IPS-18c (cell line): Measurements from ENCODE around the gene RBM45.
"Not testable (repeated sequence)": the region's sequence is repeated elsewhere in the genome, so short reads cannot be mapped to it uniquely, and the experiment has no call there.

ENCODE experiments used
- H3K4me3 ChIP-seq: 2 replicates; pipeline ENCODE4 v1.7.0; 2013; ENCODE audit warnings: low read depth, mild to moderate bottlenecking, low read length, moderate library complexity; ENCODE audit not compliant: insufficient read depth
- H3K9me3 ChIP-seq: one replicate; pipeline ENCODE4 v1.6.1; 2013; ENCODE audit warnings: mild to moderate bottlenecking, low read length, moderate library complexity; ENCODE audit not compliant: control insufficient read depth, insufficient read depth

RBM45 gene, protein sequence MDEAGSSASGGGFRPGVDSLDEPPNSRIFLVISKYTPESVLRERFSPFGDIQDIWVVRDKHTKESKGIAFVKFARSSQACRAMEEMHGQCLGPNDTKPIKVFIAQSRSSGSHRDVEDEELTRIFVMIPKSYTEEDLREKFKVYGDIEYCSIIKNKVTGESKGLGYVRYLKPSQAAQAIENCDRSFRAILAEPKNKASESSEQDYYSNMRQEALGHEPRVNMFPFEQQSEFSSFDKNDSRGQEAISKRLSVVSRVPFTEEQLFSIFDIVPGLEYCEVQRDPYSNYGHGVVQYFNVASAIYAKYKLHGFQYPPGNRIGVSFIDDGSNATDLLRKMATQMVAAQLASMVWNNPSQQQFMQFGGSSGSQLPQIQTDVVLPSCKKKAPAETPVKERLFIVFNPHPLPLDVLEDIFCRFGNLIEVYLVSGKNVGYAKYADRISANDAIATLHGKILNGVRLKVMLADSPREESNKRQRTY

DNA sequence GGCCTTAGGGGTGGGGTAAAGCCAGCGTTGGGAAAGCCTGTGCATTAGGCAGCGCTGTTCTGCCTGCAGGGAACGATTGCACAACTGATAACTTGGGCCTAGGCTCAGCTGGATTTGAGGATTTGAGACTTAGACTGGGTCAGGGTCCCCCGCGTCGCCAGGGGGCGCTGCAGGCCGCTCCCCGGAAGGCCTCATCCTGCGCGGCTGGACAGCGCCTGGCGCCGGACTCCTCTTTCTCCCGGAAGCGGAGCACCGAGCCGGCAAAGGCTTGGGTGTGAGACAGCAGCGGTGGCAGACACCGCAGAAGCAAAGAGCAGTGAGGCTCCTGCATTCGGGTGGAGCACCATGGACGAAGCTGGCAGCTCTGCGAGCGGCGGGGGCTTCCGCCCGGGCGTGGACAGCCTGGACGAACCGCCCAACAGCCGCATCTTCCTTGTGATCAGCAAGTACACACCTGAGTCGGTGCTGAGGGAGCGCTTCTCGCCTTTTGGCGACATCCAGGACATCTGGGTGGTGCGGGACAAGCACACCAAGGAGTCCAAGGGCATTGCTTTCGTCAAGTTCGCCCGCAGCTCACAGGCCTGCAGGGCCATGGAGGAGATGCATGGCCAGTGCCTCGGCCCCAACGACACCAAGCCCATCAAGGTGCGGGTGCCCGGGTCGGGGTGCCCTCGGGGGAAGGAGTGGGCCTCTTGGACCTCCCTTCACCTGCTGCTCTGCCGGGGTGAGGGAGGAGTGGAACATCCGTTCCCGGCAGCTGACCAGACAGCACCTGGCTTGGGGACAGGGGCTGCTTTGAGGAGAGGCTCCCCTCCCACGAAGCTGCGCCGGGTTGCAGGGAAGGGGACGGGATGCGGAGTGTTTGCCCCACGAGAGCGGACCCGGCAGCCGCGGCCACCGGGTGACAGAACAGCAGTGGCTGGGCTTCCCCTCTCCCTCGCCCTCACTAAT, at the start of gene RBM45:
TSS of gene RBM45 (plus strand) at position 236 of the 951 bp plus-strand sequence. CDS start at position 346, 110 bp downstream.
- Histone ChIP-seq H3K4me3 (peak within 1 kb of the TSS; percentile 94), H3K9me3 (no peaks in the 10 kb centered on the region)

DNA sequence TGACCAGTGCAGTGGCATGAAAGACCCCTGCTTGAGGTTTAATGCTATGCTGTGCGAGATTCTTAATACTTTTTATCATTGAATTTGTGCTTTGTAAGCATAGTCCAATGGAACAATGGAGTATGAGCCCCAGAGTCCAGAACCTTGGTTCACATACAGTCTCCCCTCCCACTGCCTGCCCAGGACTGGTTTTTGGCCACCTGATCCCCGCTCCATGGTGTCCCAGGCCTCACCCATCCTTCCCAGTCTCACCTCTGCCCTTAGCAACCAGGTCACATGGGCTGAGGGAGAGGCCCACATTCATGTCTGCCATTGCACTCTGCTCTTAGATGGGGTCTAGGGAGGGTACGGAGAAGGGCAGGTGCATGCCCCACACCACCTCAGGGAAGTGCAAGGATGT, 45.9 kb upstream of the RBM45 start:
- no peak overlapping the region for H3K4me3 ChIP-seq
- H3K9me3 ChIP-seq, result no peaks in the 10 kb centered on the region

DNA sequence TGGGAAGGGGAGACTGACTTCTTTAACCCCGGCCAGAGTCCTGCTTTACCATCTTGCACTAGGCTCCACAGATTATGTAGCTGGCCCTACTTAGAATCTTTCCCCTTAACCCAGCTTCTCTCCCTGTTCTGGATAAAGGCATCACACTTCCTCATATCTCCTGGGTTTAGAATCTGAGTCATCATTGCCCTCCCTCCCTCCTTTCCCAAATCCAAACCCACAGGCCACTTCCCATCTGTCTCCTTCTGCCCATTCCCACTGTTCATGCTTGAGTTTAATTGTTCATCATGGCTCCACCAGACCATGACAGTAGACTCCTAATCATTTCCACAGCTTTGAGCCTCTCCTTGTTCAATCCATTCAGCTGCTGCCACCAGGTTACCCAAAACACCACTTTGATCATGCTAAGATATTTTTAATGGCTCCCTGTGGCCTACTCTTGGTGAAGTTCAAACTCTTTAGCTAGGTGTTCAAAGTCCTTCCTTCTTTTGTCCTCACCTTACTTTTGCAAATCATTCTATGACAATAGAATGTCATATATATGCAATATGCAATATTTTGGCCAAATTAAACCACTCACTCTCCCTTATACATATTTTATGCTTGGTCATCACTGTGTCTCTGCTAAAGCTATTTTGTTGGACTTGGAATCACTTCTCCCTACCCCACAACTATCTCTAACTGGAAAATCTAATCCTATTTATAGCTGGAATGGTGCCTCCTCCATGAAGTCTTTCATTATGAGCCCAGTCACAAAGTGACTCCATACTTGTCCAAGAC, 45.2 kb upstream of the RBM45 start:
- H3K4me3 ChIP-seq, result no peak overlapping the region
- no peaks in the 10 kb centered on the region for H3K9me3 ChIP-seq

DNA sequence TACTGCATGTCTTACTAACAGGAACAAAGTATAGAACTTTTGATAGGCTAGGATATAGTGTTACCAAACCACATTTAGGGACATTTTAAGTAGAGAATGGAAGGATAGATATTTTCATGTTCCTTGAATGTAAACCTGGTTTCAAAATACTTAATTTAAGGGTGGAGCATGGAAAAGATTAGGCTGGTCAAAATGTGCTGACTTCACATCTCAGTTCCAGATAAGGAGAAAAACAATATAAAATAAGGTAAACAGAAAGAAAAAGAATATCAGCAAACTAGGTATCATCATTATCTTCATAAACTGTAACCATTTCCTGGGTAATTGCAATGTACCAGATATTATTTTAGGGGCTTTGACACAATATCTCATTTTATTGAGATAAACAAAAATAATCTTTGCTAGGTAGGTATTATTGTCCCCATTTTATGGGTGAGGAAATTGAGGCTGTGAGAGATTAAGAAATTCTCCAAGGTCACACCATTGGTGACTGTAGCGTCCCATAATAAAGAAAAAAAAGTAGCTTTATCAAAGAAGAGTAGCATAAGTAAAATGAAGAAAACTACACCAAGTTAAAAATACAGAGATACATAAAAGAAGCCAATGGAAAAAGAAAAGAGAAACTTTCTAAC, 43.3 kb upstream of the RBM45 start:
- Histone ChIP-seq H3K9me3 (no peaks in the 10 kb centered on the region), H3K4me3 (no peak overlapping the region)

DNA sequence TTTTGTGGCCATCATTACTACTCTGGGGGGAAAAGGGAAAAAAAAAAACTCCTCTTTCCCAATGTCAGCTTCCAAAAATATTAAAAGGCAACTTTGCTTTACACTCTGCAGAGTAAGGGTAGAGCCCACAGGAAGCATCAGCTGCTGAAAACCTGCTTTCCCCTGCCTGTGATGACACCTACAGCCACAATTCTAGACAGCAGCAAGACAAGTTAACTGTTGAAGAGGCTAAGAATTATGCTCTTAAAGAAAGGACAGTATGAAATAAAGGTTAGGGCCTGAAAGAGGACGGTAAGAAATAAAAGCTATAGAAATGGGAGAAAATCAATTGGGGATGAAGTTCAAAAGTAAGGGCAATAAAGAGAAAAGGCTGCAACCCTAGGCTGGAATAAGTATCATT, 42.7 kb upstream of the RBM45 start:
- Histone ChIP-seq H3K4me3 (no peak overlapping the region), H3K9me3 (no peaks in the 10 kb centered on the region)

GRCh38 chr2:178070824-178071223, 41.4 kb upstream of the RBM45 start:
- Histone ChIP-seq H3K4me3 (no peak overlapping the region), H3K9me3 (no peaks in the 10 kb centered on the region)

DNA sequence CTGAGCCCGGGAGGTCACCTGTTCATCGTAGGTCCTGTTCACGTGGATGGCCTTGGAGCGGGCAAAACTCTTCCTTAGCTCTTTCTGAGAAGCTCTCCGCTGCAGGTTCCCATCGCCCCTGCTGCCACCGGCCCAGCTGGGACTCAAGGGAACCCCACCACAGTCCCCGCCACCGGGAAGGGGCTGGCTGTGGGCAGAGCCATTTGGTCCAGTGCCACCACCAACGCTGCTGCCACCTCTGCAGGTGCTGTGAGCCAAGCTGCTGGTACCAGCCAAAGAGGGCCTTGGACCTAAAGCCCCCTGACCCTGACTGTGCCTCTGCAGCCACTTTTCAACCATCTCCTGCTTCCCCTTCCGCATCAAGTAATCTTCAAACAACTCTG, 40.2 kb upstream of the RBM45 start:
- no peaks in the 10 kb centered on the region for H3K9me3 ChIP-seq
- peak overlapping the region; percentile 66; the same call in 1 of the 2 replicates for H3K4me3 ChIP-seq

- Histone ChIP-seq H3K9me3 (no peaks in the 10 kb centered on the region), H3K4me3 (peak within 1 kb of the TSS; percentile 66)
Observed at GRCh38 chr2:178072383-178073301, 39.6 kb upstream of the RBM45 start, which contains the start of gene PDE11A. Gene PDE11A (minus strand): TSS chr2:178072777. CDS start chr2:178072437, 340 bp downstream.

DNA sequence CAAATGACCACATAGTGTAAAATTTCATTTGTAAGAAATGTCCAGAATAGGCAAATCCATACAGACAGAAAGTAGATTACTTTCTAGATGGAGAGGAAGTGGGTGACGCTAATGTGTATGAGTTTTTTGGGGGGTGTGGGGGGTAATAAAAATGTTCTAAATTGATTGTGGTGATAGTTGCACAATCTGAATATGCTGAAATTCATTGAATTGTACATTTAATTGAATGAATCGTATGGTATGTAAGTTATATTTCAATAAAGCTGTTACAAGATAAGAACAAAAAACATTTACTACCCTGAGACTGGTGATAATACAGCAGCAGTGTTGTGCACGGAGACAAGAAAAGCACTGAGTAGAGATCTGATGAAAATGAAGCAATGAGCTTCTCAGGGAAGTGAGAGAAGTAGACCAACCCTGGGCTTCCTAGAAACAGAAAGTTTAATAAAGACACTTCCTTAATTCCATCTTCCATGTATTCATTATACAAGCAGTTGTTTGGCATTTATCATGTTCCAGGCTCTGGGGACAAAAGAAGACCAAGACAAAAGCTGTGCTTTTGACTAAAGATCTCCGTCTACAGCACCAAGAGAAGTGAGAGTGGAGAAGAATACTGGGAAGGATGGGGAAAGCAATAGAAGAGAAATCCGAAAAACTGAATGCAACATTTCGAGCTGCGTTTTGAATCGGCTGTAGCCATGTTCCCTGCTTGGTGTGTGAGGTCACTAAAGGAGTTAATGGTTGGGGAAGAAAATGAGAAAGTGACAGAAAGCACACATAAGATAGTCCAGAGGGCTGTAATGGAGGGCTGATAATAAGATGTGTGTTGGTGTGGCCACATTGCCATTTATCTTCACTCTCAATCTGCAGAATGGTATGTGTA, 37.9 kb upstream of the RBM45 start:
- H3K9me3 ChIP-seq, result no peaks in the 10 kb centered on the region
- H3K4me3 ChIP-seq, result no peak overlapping the region

DNA sequence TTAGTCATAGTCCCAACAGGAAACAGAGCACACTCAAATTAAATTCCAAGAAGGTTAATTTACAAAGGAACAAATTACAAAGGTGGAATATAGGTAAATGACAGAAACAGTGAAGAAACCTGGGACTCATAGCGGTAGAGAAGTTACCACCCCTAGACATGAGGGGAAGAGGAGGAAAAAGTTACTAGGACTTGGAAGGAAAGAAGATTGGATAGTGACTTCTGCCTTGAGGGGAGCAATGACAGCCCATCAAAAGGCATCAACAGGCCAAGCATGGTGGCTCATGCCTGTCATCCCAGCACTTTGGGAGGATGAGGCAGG, 37.3 kb upstream of the RBM45 start:
- Histone ChIP-seq H3K9me3 (no peaks in the 10 kb centered on the region), H3K4me3 (no peak overlapping the region)

DNA sequence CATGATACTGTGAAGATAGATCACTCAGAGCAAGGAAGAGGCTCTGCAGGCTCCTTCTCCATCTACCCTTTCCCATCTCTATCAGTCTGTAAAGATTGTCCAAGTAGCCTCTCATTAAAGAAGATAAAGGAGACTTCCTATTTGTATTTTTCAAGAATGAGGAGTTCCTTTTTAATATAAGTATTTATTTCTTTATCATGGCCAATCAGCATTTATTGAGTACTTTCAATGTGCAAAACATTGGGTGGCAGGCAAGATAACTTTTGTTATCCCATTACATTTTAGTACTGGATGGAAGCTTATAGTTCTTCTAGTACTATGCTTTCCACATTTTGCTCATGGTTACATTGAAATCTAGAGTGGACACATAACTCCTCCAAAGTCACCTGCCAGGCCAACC, 36.1 kb upstream of the RBM45 start:
- H3K4me3 ChIP-seq, result no peak overlapping the region

GRCh38 chr2:178079279-178079678, 33.0 kb upstream of the RBM45 start:
- not testable (repeated sequence) for H3K4me3 ChIP-seq, H3K9me3 ChIP-seq

More for the DNA sequence above, 36.1 kb upstream of the RBM45 start:
- no peaks in the 10 kb centered on the region for H3K9me3 ChIP-seq

- H3K4me3 ChIP-seq, result no peak overlapping the region
Observed at GRCh38 chr2:178082408-178083045, 29.7 kb upstream of the RBM45 start.

DNA sequence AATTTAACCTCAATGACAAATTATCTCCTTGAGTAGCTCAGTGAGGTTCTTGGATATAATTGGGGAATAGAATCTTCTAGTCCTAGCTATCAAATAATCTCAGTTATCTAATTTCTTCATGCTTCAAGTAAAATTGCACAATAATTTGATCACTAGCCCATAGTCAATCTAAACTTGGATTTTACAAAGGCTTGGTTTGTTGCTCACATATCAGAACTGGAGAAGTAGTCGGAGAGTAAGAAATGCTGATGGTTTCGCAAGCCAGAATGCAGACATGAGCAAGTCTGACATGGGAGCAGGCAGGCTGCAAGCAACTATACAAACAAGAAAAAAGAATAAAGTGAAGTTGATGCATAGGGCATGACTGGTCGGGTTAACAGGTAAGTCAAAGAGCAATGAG, 28.0 kb upstream of the RBM45 start:
- no peaks in the 10 kb centered on the region for H3K9me3 ChIP-seq
- no peak overlapping the region for H3K4me3 ChIP-seq

More at GRCh38 chr2:178082408-178083045, 29.7 kb upstream of the RBM45 start:
- H3K9me3 ChIP-seq, result no peaks in the 10 kb centered on the region
